Transverse colon (tissue), 4 donors: ENCODE measurements around the gene ZC3H12C. TPM values are rescaled to one million over a fixed set of nuclear protein-coding genes. Genes with fewer than 3 reads are reported as not detected.

Experiments
- DNase-seq: peaks from one replicate; pipeline ENCODE4 v3.0.0-alpha.2; 2019
- H3K27ac ChIP-seq, 4 donors: fragments of 200-600 bp; sonication (generic); 2 replicates each; pipeline ENCODE4 v1.5.1; 2016 to 2018; ENCODE audit warnings: inconsistent platforms in 4 of 4
- H3K27me3 ChIP-seq: fragments of 200-600 bp; sonication (generic); 2 replicates; pipeline ENCODE4 v1.5.1; 2017; ENCODE audit warnings: inconsistent platforms
- H3K36me3 ChIP-seq, 4 donors: fragments of 200-600 bp; sonication (generic); 2 replicates each; pipeline ENCODE4 v1.5.1; 2017 to 2019; ENCODE audit warnings: inconsistent platforms in 4 of 4
- H3K4me1 ChIP-seq, 4 donors: fragments of 200-600 bp; sonication (generic); 2 replicates each; pipeline ENCODE4 v1.5.1; 2017 to 2020; ENCODE audit warnings: inconsistent platforms in 4 of 4
- H3K4me3 ChIP-seq, 4 donors: fragments of 200-600 bp; sonication (generic); 1 replicate in 1 of 4; 2 replicates in 3 of 4; pipeline versions ENCODE4 v1.5.1 to v1.6.1; 2017 to 2019; ENCODE audit warnings: inconsistent platforms in 4 of 4
- H3K9me3 ChIP-seq, 2 donors: fragments of 200-600 bp; sonication (generic); 2 replicates each; pipeline ENCODE4 v1.5.1; 2017 to 2019; ENCODE audit warnings: inconsistent platforms in 2 of 2
- EP300 ChIP-seq: sonication (generic); formaldehyde crosslinking; IDR thresholded peaks from one replicate; pipeline ENCODE4 v1.6.1; 2017; ENCODE audit warnings: antibody characterized with exemption, low read depth
- POLR2A ChIP-seq: fragments of 450-650 bp; IDR thresholded peaks from one replicate; pipeline ENCODE4 v1.6.1; 2016; ENCODE audit warnings: antibody characterized with exemption, mild to moderate bottlenecking, moderate library complexity
- POLR2AphosphoS5 ChIP-seq, 3 donors: sonication (generic); formaldehyde crosslinking; IDR thresholded peaks; one replicate each; pipeline ENCODE4 v1.6.1; 2016; ENCODE audit warnings: antibody characterized with exemption in 3 of 3
- WGBS, 2 donors: methylation state at CpG; one replicate each; pipeline ENCODE4 v1.1.5; 2018; ENCODE audit warnings: low coverage in 1 of 2; 5-methylcytosine and 5-hydroxymethylcytosine counted together
- in situ Hi-C, 4 donors: fragments of 200-750 bp; cut with MboI; loops; one replicate each; pipeline versions ENCODE4 v1.15.0 to v1.15.1; 2017; ENCODE audit warnings: low sequenced_read_pairs in 3 of 4, low pct_ligation_motif_present in 1 of 4, low pct_unique_long_range_greater_than_20kb in 1 of 4
- intact Hi-C: fragments of 100-400 bp; cut with DNase I; formaldehyde crosslinking; loops from one replicate; pipeline ENCODE4 v1.15.1; 2023; ENCODE audit warnings: low total_unique reads
- total RNA-seq, 4 donors: library from RNA; depleted of rRNA; stranded (reverse); fragments of >200 nt; gene quantifications; one replicate each; pipeline ENCODE4 v1.1.0, GENCODE V29; 2016
- TF ChIP-seq, protein P1 (sequence below), 5 experiments: fragments of 200-600 bp in 3 of 5; fragments of 450-650 bp in 2 of 5; sonication (generic) in 3 of 5; IDR thresholded peaks; 1 replicate in 2 of 5; 2 replicates in 3 of 5; pipeline ENCODE4 v1.5.1; 2016 to 2017; ENCODE audit warnings: antibody characterized with exemption in 5 of 5, inconsistent platforms in 3 of 5, mild to moderate bottlenecking in 2 of 5, moderate library complexity in 1 of 5

The ZC3H12C gene
- total RNA-seq, 4 donors from 2014 or later: 6.4 to 21.2 (median 14.4) TPM

DNA sequence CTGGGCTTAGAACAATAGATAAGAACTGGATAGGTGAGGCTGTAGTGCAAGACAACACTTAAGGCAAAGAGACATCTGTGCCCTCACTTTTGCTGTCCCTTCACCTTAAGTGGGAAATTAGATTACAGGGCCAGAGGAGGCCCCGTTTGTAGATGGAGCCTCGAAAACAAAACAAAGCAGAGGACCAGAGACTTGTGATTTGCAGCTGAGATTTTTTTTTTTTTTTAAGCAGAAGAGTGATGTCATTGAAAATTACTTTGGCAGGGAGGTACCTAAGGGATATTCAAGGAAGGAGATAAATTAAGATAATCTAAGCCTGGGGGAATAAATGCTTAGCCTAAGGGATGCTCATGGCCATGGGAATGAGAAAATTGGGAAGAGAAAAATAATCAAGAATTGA lies 31.4 kb downstream of the ZC3H12C start:
- intact Hi-C loops: no loop called here

DNA sequence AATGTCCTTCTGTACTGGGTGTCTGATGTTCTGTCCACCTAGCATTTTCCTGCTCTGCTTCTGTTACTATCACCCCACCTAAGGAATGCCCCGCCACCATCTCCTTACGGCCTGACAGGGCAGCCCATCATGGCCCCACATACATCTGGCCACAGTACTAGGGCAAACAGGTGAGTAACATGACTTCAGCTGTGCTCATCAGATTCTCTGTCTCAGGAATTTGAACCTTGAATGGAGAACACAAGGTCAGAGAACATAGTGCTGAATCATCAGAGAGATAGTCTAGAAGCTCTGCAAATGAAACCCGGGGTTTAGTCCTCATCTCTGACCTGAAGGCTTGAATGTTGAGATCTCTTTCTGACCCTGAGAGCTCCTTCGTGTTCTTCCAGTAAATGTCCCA lies 32.4 kb downstream of the ZC3H12C start:
- DNase-seq: no peak

More for the DNA sequence above, 31.4 kb downstream of the ZC3H12C start:
- Histone ChIP-seq H3K27ac (no peak overlapping the region), H3K27me3 (no peaks in the 10 kb centered on the region), H3K36me3 (no peaks in the 10 kb centered on the region), H3K9me3 (no peaks in the 10 kb centered on the region), H3K4me1 (peaks cover 0 to 18% (median 3%) of the 10 kb centered on the region in 4 donors), H3K4me3 (no peak overlapping the region)
- WGBS, 2 donors: 66 to 94% methylated on average over 2 of the region's 2 CpGs
- in situ Hi-C loops: no loop called here
- TF ChIP-seq, protein P1, sequence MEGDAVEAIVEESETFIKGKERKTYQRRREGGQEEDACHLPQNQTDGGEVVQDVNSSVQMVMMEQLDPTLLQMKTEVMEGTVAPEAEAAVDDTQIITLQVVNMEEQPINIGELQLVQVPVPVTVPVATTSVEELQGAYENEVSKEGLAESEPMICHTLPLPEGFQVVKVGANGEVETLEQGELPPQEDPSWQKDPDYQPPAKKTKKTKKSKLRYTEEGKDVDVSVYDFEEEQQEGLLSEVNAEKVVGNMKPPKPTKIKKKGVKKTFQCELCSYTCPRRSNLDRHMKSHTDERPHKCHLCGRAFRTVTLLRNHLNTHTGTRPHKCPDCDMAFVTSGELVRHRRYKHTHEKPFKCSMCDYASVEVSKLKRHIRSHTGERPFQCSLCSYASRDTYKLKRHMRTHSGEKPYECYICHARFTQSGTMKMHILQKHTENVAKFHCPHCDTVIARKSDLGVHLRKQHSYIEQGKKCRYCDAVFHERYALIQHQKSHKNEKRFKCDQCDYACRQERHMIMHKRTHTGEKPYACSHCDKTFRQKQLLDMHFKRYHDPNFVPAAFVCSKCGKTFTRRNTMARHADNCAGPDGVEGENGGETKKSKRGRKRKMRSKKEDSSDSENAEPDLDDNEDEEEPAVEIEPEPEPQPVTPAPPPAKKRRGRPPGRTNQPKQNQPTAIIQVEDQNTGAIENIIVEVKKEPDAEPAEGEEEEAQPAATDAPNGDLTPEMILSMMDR (IDR thresholded peaks at IDR 0.05): no peak
- TF ChIP-seq POLR2A: no peak
- no peak for TF ChIP-seq EP300
- TF ChIP-seq POLR2AphosphoS5 (IDR thresholded peaks at IDR 0.05): no peak
- DNase-seq: no peak

DNA sequence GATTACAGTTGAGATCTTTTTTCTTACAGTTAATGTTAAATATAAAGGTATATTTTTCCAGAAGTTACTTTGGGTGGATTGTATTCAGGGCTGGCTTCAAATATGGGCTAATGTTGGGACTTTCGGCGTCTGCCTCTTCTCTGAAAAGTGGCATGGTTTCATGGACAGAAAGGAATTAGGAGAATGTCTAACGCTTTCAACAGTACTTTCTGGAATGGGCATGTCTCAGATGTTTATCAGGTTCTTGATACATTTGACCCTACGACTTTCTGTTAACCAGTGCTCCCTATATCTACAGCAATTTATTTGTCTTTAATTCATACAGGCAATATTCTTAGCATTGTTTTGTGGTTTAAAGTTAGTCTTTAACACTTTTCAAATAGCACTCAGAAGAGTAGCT lies 33.7 kb downstream of the ZC3H12C start:
- 87 to 88% methylated on average over 4 of the region's 4 CpGs for WGBS, 2 donors
- H3K27ac ChIP-seq: no peak overlapping the region

More for the DNA sequence above, 32.4 kb downstream of the ZC3H12C start:
- WGBS, 2 donors: 96 to 100% methylated on average over 2 to 4 of the region's 4 CpGs
- H3K27me3 ChIP-seq: no peaks in the 10 kb centered on the region
- in situ Hi-C loops (no loop called here), intact Hi-C loops (no loop called here)
- H3K36me3 ChIP-seq: no peaks in the 10 kb centered on the region
- H3K4me3 ChIP-seq: no peak overlapping the region
- no peak overlapping the region for H3K27ac ChIP-seq
- no peaks in the 10 kb centered on the region for H3K9me3 ChIP-seq
- no peak for TF ChIP-seq POLR2AphosphoS5 (IDR thresholded peaks at IDR 0.05)
- TF ChIP-seq POLR2A: no peak
- TF ChIP-seq, protein P1 (IDR thresholded peaks at IDR 0.05): no peak
- TF ChIP-seq EP300: no peak
- peaks cover 0 to 18% (median 2%) of the 10 kb centered on the region in 4 donors for H3K4me1 ChIP-seq

DNA sequence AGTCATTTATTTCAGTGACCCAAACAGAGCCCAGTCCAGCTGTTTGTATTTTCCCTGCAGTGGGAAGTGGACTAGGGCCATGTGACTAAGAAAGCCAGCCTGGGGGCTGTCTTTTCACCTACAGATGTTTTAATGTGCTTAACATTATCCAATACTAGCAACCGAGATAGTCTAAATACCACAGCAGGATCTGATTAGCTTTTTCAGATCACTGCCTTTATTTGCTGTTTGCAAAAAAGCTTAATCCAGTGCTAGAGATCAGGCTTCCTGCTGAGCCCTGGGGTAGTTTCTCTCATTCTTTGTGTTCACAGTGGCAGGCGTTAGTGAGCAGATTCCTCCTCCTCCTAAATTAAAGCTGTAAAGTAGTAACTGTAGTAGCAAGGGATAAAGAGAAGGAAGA lies 35.0 kb downstream of the ZC3H12C start:
- Histone ChIP-seq H3K27ac (no peak overlapping the region), H3K4me1 (peaks cover 0 to 8% (median 3%) of the 10 kb centered on the region in 4 donors), H3K9me3 (no peaks in the 10 kb centered on the region), H3K36me3 (no peaks in the 10 kb centered on the region), H3K27me3 (no peaks in the 10 kb centered on the region), H3K4me3 (no peak overlapping the region)
- DNase-seq: no peak
- 27 to 29% methylated on average over 2 of the region's 2 CpGs for WGBS, 2 donors
- in situ Hi-C loops: no loop called here
- intact Hi-C loops: no loop called here
- TF ChIP-seq POLR2A (no peak), POLR2AphosphoS5 (IDR thresholded peaks at IDR 0.05) (no peak), EP300 (no peak)
- TF ChIP-seq, protein P1 (IDR thresholded peaks at IDR 0.05): no peak

More for the DNA sequence above, 33.7 kb downstream of the ZC3H12C start:
- no peak for DNase-seq
- Histone ChIP-seq H3K36me3 (no peaks in the 10 kb centered on the region), H3K4me1 (peaks cover 0 to 8% (median 3%) of the 10 kb centered on the region in 4 donors), H3K9me3 (no peaks in the 10 kb centered on the region), H3K27me3 (no peaks in the 10 kb centered on the region), H3K4me3 (no peak overlapping the region)
- in situ Hi-C loops: no loop called here
- TF ChIP-seq POLR2A: no peak
- intact Hi-C loops: no loop called here

DNA sequence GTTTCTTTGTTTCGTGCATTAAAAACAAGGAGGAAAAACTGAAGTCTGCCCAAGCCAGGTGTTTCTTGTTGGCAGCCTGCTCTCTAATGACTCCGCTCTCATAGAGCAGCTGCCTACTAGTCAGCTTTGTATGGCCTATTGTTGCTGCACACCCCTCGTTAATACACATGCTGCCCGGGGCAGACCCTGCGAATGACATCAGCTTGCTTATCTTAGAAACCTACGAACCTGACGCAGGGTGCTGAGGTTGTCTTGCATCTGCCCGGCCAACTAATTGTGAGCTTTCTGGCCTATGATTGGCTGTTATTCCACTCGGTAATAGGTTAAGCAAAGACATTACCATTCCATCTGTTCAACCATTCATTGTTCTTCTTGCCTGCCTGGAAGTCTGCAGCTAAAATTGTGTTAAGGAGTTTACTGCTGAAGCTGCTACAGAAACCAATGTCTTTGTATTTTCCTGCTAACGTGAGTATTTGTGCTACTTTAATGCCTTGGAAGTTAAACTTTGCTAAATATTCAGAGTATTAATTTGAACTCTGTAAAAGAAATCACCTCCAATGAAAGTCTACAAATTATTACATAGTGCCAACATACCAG lies 37.5 kb downstream of the ZC3H12C start:
- peaks cover 0 to 8% (median 3%) of the 10 kb centered on the region in 4 donors for H3K4me1 ChIP-seq
- H3K36me3 ChIP-seq: no peaks in the 10 kb centered on the region
- WGBS, 2 donors: 25 to 56% methylated on average over 5 to 10 of the region's 10 CpGs
- no peak overlapping the region for H3K27ac ChIP-seq
- DNase-seq: peak; percentile 14
- no peak overlapping the region for H3K4me3 ChIP-seq
- TF ChIP-seq POLR2AphosphoS5 (IDR thresholded peaks at IDR 0.05) (no peak), EP300 (no peak), POLR2A (no peak)
- TF ChIP-seq, protein P1 (IDR thresholded peaks at IDR 0.05): no peak
- in situ Hi-C loops (no loop called here), intact Hi-C loops (no loop called here)
- H3K27me3 ChIP-seq: no peaks in the 10 kb centered on the region
- no peaks in the 10 kb centered on the region for H3K9me3 ChIP-seq
